ENCODE measurements around the gene GRM8.
"Not testable (repeated sequence)": the region's sequence is repeated elsewhere in the genome, so short reads cannot be mapped to it uniquely, and the experiment has no call there.

GRM8 gene

GRCh38 chr7:126924477-126924876 lies 328.3 kb downstream of the GRM8 start:
- no peak for DNase-seq (ENCODE audit: low read depth, low spot score)

DNA sequence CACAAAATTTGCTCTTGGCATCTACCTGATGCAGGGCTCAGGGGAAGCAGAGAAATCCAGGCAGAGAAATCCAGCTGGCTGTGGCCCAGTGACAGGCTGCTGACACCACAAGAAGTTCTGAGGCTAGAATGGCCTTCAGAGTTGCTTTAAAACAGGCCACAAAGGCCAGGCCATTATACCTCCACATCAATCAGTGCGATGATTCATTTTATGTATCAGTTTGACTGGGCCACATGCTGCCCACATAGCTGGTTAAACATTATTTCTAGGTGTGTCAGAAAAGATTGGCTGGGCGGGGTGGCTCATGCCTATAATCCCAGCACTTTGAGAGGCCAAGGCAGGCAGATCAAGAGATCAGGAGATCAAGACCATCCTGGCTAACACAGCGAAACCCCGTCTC lies 341.1 kb downstream of the GRM8 start:
- DNase-seq (ENCODE audit: low read depth, low spot score) = not testable (repeated sequence)

DNA sequence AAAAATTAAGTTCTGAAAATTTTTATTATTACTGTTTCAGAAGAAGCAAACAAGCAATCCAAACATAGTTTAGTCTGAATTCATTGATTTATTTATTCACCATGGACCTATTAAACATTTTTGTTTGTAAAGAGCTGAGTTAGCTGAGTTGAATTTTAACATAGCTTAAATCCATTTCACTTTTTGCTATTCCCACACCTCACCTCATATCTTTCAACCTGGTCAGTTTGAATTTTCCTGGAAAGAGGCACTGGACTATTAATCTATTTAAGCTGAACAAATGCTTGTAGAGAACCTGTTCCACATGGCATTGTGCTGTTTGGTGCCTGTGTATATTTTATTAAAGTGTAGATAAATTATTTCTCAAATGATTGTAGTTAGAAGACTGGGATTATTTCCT lies 344.2 kb downstream of the GRM8 start:
- not testable (repeated sequence) for DNase-seq (ENCODE audit: low read depth, low spot score)

GRCh38 chr7:126907657-126908056 lies 345.1 kb downstream of the GRM8 start:
- not testable (repeated sequence) for DNase-seq (ENCODE audit: low read depth, low spot score)

DNA sequence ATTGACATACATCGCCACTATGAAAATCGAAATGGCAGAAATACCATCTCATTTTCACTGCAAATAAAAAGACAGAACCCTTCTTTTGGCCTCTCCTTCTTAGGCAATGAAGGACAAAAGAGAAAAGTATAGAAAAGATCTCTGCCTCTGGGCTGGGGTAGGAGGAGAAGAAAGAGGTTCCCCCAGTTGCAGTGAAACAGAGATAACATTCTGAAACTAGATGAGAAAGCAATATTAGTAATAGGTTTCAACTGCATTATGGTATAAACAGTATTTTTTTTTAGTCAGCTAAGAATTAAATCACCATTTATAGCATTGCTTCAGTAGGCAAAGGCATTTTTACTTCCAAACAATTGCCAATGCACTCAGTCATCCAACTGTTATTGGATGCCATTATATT lies 347.5 kb downstream of the GRM8 start:
- DNase-seq (ENCODE audit: low read depth, low spot score) = not testable (repeated sequence)

- not testable (repeated sequence) for DNase-seq (ENCODE audit: low read depth, low spot score)
Measured at GRCh38 chr7:126901041-126901765, 351.5 kb downstream of the GRM8 start.

- not testable (repeated sequence) for DNase-seq (ENCODE audit: low read depth, low spot score)
Measured at GRCh38 chr7:126887980-126888379, 364.8 kb downstream of the GRM8 start.

DNA sequence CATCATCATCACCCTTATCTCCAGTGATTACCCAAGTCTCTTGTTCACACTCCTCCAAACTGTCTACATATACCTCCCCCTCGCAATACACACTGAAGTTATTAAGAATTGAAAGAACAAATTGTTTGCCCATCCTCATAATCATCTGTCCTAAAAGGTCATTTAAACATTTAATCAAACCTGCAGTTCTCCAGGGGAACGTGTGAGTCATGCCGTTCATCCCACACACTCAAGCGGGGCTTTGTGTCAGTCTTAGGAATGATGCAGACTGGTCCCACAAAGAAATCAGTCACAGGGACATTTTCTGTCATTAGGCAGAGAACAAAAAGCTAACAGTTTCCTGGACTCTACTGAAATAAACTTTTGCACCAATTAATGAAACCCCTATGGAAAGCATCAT lies 365.2 kb downstream of the GRM8 start:
- not testable (repeated sequence) for DNase-seq (ENCODE audit: low read depth, low spot score)

GRCh38 chr7:126882730-126883129 lies 370.0 kb downstream of the GRM8 start:
- DNase-seq (ENCODE audit: low read depth, low spot score) = not testable (repeated sequence)

DNA sequence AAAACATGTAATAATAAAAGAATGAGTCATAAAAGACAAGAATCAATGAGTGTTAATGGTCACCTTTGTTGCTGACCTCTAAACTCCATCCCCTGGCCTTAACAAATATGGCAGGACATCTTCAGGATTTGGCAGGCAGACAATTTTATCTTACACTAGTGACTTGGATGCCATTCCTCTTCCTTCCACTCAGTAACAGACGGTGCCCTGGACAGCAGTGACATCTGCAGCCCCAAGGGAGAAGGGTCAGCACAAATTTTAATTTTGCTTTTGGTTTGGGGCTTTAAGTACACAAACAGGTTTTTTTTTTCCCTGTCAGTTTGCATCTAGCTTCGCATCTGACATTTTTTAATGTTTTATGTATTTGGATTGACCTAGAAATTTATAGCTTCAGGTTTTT lies 370.8 kb downstream of the GRM8 start:
- not testable (repeated sequence) for DNase-seq (ENCODE audit: low read depth, low spot score)

DNA sequence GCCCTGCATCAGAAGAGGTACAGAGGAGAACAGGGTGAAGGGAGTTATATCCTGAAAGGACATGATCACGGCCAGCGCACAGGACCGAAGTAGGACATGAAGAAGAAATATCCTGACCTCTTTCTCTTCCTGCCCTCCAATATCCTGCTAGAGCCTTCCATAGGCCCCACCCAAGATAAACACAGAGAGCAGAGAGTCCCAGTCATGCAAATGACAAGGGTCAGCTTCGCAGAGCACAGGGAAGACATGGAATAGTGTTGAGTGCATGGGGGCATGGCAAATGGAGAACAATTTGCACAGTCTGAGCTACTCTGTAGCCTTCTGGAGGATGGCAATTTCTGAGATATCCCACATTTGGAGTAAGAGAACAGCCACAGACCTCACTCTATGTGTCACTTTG lies 371.4 kb downstream of the GRM8 start:
- DNase-seq (ENCODE audit: low read depth, low spot score) = no peak

DNA sequence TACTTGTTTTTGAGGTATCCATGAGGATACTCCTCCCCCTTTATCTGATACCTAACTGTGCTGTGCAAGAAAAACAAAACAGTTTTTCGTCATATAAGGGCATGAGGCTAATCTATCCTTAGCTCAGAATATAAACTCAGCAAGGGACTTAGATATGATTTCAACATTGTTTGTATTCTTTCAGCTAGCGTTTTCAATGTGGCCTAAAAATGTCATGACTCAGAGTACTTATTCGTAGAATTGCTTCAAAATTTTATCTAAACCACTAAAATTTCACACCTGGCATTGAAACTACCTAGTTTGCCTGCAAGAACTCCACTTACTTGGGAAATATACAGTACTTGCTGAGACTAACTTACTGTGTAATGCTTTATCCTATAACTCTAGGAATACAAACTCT lies 376.2 kb downstream of the GRM8 start:
- not testable (repeated sequence) for DNase-seq (ENCODE audit: low read depth, low spot score)

DNA sequence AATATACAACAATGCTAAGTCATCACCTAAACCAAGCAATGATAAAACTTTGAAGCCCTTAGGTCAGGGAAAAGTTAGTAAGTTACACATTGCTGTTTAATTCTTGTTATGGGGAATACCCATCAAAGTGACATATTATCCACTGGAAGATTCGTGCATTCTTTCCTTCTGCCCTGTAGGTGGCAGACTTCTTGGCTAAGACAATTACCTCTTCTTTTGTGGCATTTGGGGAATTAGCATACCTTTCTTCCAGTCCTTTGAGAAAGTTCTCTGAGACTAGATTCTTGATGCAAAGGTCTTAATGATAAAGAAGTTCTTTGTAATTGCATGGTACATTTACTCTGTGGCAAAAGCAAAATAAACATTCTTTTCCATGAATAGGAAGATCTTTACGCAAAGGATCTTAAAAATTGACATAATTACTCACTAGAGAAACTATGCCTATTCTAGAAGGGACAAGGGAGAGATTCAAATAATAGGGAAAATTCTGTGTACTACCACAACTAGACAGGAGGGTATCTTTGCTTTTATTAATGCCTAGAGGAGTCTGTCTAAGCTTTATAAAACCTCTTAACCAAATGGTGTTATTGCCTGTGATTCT lies 395.9 kb downstream of the GRM8 start:
- DNase-seq (ENCODE audit: low read depth, low spot score) = no peak

DNA sequence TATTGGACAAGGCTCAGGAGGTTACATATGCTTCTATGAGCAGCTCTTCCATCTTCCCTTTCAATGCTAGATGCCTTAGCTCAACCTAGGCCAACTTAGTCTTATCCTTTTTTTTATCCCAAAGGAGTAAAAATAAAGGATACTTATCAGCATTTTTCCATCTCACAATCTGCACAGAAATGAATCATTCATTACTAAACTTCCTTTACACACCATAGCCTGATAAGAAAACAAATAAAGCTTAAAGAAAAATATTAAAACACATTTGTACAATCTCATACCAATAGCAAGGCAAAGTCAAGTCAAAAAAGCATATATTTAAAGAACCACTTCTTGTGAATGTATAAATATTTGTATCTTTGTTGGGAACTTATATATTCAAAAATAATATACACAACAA lies 407.4 kb downstream of the GRM8 start:
- DNase-seq (ENCODE audit: low read depth, low spot score) = no peak

- no peak for DNase-seq (ENCODE audit: low read depth, low spot score)
Measured at GRCh38 chr7:126843883-126844282, 408.9 kb downstream of the GRM8 start.

GRCh38 chr7:126843336-126843735 lies 409.4 kb downstream of the GRM8 start:
- no peak for DNase-seq (ENCODE audit: low read depth, low spot score)

GRCh38 chr7:126842451-126842850 lies 410.3 kb downstream of the GRM8 start:
- no peak for DNase-seq (ENCODE audit: low read depth, low spot score)

- DNase-seq (ENCODE audit: low read depth, low spot score) = no peak
Measured at GRCh38 chr7:126840869-126841268, 411.9 kb downstream of the GRM8 start.

DNA sequence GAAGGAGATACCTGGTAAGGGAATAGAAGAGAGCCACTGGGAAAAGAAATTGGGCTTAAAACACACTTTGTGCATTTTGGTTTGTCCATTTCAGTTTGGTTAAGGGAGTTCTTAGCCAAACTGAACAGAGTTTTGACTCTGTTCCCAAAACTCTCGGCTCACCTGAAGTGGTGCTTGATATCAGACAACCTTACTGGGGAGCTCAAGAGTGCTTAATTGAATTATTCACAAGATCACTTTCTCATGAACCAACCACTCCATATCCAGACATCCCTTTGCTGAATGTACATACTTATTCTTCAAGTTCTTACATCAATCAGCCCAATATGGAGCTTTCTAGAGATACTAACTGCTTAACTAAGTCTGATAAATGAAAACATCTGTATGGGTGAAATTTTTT lies 413.1 kb downstream of the GRM8 start:
- DNase-seq (ENCODE audit: low read depth, low spot score) = no peak

DNA sequence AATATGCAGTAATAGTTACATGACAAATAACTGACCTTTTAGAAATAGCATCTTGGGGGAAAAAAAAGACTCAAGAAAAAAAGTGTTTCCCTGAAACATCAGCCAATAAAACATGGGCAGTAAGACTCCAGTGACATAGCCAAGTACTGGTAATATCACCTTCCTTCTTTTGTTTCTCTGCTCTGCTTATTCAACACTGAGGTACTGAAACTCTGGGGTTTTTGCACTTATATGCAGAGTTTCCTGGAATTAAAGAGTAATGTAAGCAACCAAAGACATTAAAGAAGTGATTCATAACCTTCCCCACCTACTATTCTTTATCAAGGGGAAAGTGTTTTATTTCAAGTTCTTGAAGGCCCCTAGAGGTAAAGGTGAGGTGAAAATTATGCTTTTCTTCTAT lies 414.5 kb downstream of the GRM8 start:
- no peak for DNase-seq (ENCODE audit: low read depth, low spot score)

DNA sequence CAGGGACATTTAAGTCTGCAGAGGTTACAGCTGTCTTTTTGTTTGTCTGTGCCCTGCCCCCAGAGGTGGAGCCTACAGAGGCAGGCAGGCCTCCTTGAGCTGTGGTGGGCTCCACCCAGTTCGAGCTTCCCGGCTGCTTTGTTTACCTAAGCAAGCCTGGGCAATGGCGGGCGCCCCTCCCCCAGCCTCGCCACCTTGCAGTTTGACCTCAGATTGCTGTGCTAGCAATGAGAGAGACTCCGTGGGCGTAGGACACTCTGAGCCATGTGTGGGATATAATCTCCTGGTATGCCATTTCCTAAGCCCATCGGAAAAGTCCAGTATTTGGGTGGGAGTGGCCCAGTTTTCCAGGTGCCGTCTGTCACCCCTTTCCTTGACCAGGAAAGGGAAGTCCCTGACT lies 421.5 kb downstream of the GRM8 start:
- DNase-seq (ENCODE audit: low read depth, low spot score) = not testable (repeated sequence)

GRCh38 chr7:126820925-126821324 lies 431.8 kb downstream of the GRM8 start:
- no peak for DNase-seq (ENCODE audit: low read depth, low spot score)

- DNase-seq (ENCODE audit: low read depth, low spot score) = no peak
Measured at GRCh38 chr7:126819197-126819484, 433.6 kb downstream of the GRM8 start.

Data from brain pericyte (primary cell).